Activated naive CD8-positive, alpha-beta T cell (primary cell): ENCODE data around the gene CLIC4.

ENCODE experiments used
- H3K27ac Mint-ChIP-seq: one replicate; pipeline ENCODE4 v1.8.0; 2021; ENCODE audit warnings: mixed read lengths
- H3K27me3 Mint-ChIP-seq: one replicate; pipeline ENCODE4 v1.8.0; 2021; ENCODE audit warnings: mixed read lengths
- H3K36me3 Mint-ChIP-seq: one replicate; pipeline ENCODE4 v1.8.0; 2021; ENCODE audit warnings: mixed read lengths
- H3K4me1 Mint-ChIP-seq: one replicate; pipeline ENCODE4 v1.8.0; 2021; ENCODE audit warnings: low read depth, mixed read lengths
- H3K4me3 Mint-ChIP-seq: one replicate; pipeline ENCODE4 v1.8.0; 2021; ENCODE audit warnings: mild to moderate bottlenecking, mixed read lengths
- H3K9me3 Mint-ChIP-seq: one replicate; pipeline ENCODE4 v1.8.0; 2021; ENCODE audit warnings: low read depth, mixed read lengths

CLIC4 gene

GRCh38 chr1:24871306-24871901 lies 126.2 kb downstream of the CLIC4 start:
- H3K27me3 Mint-ChIP-seq, result no peaks in the 10 kb centered on the region
- no peaks in the 10 kb centered on the region for H3K9me3 Mint-ChIP-seq
- H3K4me1 Mint-ChIP-seq, result peaks cover 24% of the 10 kb centered on the region
- no peaks in the 10 kb centered on the region for H3K36me3 Mint-ChIP-seq
- H3K4me3 Mint-ChIP-seq, result no peak overlapping the region
- no peak overlapping the region for H3K27ac Mint-ChIP-seq

- peaks cover 24% of the 10 kb centered on the region for H3K4me1 Mint-ChIP-seq
- no peaks in the 10 kb centered on the region for H3K27me3 Mint-ChIP-seq
- H3K36me3 Mint-ChIP-seq, result no peaks in the 10 kb centered on the region
- no peak overlapping the region for H3K4me3 Mint-ChIP-seq
- no peaks in the 10 kb centered on the region for H3K9me3 Mint-ChIP-seq
- no peak overlapping the region for H3K27ac Mint-ChIP-seq
These were observed 127.0 kb downstream of the CLIC4 start for GRCh38 chr1:24872061-24872850.

- Mint-ChIP-seq H3K27ac (no peak overlapping the region), H3K36me3 (no peaks in the 10 kb centered on the region), H3K9me3 (no peaks in the 10 kb centered on the region), H3K27me3 (no peaks in the 10 kb centered on the region), H3K4me3 (no peak overlapping the region), H3K4me1 (peaks cover 24% of the 10 kb centered on the region)
These were observed 127.9 kb downstream of the CLIC4 start for GRCh38 chr1:24873148-24873547.

- Mint-ChIP-seq H3K9me3 (no peaks in the 10 kb centered on the region), H3K4me3 (no peak overlapping the region), H3K36me3 (no peaks in the 10 kb centered on the region), H3K4me1 (peaks cover 22% of the 10 kb centered on the region), H3K27ac (no peak overlapping the region), H3K27me3 (no peaks in the 10 kb centered on the region)
These were observed 128.8 kb downstream of the CLIC4 start for GRCh38 chr1:24874056-24874455.

GRCh38 chr1:24874611-24875234 lies 129.5 kb downstream of the CLIC4 start:
- no peaks in the 10 kb centered on the region for H3K27me3 Mint-ChIP-seq
- H3K4me1 Mint-ChIP-seq, result peaks cover 19% of the 10 kb centered on the region
- H3K9me3 Mint-ChIP-seq, result no peaks in the 10 kb centered on the region
- H3K36me3 Mint-ChIP-seq, result no peaks in the 10 kb centered on the region
- H3K27ac Mint-ChIP-seq, result no peak overlapping the region
- H3K4me3 Mint-ChIP-seq, result no peak overlapping the region

GRCh38 chr1:24875257-24875656 lies 130.0 kb downstream of the CLIC4 start:
- Mint-ChIP-seq H3K36me3 (no peaks in the 10 kb centered on the region), H3K4me3 (no peak overlapping the region), H3K27ac (no peak overlapping the region), H3K27me3 (no peaks in the 10 kb centered on the region), H3K4me1 (peaks cover 19% of the 10 kb centered on the region), H3K9me3 (no peaks in the 10 kb centered on the region)

- Mint-ChIP-seq H3K27me3 (no peaks in the 10 kb centered on the region), H3K4me1 (peaks cover 12% of the 10 kb centered on the region), H3K9me3 (no peaks in the 10 kb centered on the region), H3K4me3 (no peak overlapping the region), H3K36me3 (no peaks in the 10 kb centered on the region), H3K27ac (no peak overlapping the region)
These were observed 130.8 kb downstream of the CLIC4 start for GRCh38 chr1:24875991-24876506.

GRCh38 chr1:24878045-24878444 lies 132.8 kb downstream of the CLIC4 start:
- Mint-ChIP-seq H3K27ac (no peak overlapping the region), H3K36me3 (peaks cover 4% of the 10 kb centered on the region), H3K9me3 (peaks cover 5% of the 10 kb centered on the region), H3K27me3 (no peaks in the 10 kb centered on the region), H3K4me1 (no peaks in the 10 kb centered on the region), H3K4me3 (no peak overlapping the region)

GRCh38 chr1:24878775-24879742 lies 133.8 kb downstream of the CLIC4 start:
- Mint-ChIP-seq H3K9me3 (peaks cover 8% of the 10 kb centered on the region), H3K4me1 (no peaks in the 10 kb centered on the region), H3K36me3 (peaks cover 10% of the 10 kb centered on the region), H3K27ac (no peak overlapping the region), H3K4me3 (no peak overlapping the region), H3K27me3 (no peaks in the 10 kb centered on the region)

GRCh38 chr1:24881034-24881433 lies 135.8 kb downstream of the CLIC4 start:
- Mint-ChIP-seq H3K36me3 (peaks cover 10% of the 10 kb centered on the region), H3K4me3 (no peak overlapping the region)

GRCh38 chr1:24884751-24885150 lies 139.5 kb downstream of the CLIC4 start:
- Mint-ChIP-seq H3K27ac (no peak overlapping the region), H3K27me3 (no peaks in the 10 kb centered on the region), H3K9me3 (peaks cover 13% of the 10 kb centered on the region), H3K4me3 (no peak overlapping the region), H3K36me3 (peaks cover 10% of the 10 kb centered on the region), H3K4me1 (no peaks in the 10 kb centered on the region)

More at GRCh38 chr1:24881034-24881433, 135.8 kb downstream of the CLIC4 start:
- Mint-ChIP-seq H3K9me3 (peaks cover 13% of the 10 kb centered on the region), H3K27me3 (no peaks in the 10 kb centered on the region), H3K4me1 (no peaks in the 10 kb centered on the region), H3K27ac (no peak overlapping the region)

- H3K27ac Mint-ChIP-seq, result no peak overlapping the region
These were observed 141.0 kb downstream of the CLIC4 start for GRCh38 chr1:24886241-24886640.

GRCh38 chr1:24888061-24888970 lies 143.1 kb downstream of the CLIC4 start:
- no peaks in the 10 kb centered on the region for H3K4me1 Mint-ChIP-seq
- peak overlapping the region; percentile 70 for H3K27ac Mint-ChIP-seq
- no peaks in the 10 kb centered on the region for H3K27me3 Mint-ChIP-seq
- H3K36me3 Mint-ChIP-seq, result peaks cover 13% of the 10 kb centered on the region
- peaks cover 11% of the 10 kb centered on the region for H3K9me3 Mint-ChIP-seq
- no peak overlapping the region for H3K4me3 Mint-ChIP-seq

More at GRCh38 chr1:24886241-24886640, 141.0 kb downstream of the CLIC4 start:
- Mint-ChIP-seq H3K9me3 (peaks cover 13% of the 10 kb centered on the region), H3K4me3 (no peak overlapping the region), H3K27me3 (no peaks in the 10 kb centered on the region), H3K36me3 (peaks cover 10% of the 10 kb centered on the region), H3K4me1 (no peaks in the 10 kb centered on the region)
